Fibroblast of lung (primary cell): ENCODE measurements around the gene TRPV4.

ENCODE experiments used
- CTCF ChIP-seq, 2 donors: IDR thresholded peaks in 1 of 2; conservative IDR thresholded peaks in 1 of 2; 1 replicate in 1 of 2; 2 replicates in 1 of 2; pipeline ENCODE4 v1.5.1; 2011 to 2012; ENCODE audit warnings: low read length in 2 of 2, control low read depth in 1 of 2, inconsistent platforms in 1 of 2, low read depth in 1 of 2, mild to moderate bottlenecking in 1 of 2
- EZH2 ChIP-seq: IDR thresholded peaks from 2 replicates; pipeline ENCODE4 v1.5.1; 2012; ENCODE audit warnings: low read length, control low read depth, mild to moderate bottlenecking; ENCODE audit errors: missing control alignments

DNA sequence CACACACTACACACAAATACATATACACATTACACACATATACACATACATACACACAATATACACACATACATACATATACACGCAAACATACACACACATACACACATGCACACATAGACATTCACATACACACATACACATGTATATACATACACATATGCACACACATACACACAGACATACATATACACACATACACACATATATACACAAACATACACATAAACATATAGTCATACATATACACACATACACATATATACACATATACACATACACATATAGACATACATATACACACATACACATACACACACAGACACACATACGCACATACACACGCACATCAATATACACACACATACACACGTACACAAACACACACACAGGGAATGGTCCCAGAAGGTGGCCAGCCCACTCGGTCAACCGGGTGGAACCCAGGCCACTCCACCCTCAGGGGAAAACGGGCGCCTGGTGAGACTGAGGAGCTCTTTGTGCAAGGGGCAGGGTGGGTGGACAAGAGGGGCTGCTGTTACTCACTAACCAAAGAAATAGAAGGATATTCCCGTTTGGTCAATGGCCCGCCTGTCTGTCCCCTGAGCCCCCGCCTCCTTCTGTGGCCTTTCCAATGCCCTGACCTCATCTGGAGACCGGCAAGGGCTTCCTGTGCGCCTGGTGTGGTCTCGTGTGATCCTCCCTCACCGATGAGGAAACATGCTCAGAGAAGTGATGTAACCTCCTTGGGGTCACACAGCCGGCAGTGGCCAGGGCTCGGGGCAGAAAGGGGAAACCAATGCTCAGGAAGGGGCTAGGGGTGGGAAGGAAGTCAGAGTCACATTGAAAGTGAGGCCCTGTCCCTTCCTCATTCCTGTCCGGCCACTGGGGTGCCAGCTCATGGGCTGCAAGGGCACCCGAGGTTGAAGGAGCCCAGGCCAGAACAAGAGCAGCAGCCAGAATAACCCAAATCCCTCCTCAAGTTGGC is 5.3 kb downstream of the TRPV4 start:
- TF ChIP-seq CTCF (conservative IDR thresholded peaks at IDR 0.05 in 1 of 2, IDR thresholded peaks at IDR 0.05 in 1 of 2; ENCODE audit: low read depth in 1 of 2, low read length in 2 of 2) (no peak), EZH2 (no peak)
